ENCODE data around the gene ANKRD26. TPM values are rescaled to one million over a fixed set of nuclear protein-coding genes. Genes with fewer than 3 reads are reported as not detected.

ANKRD26 gene
- total and polyA plus RNA-seq, 4 donors = 0.81 to 5.9 (median 4.2) TPM

- no peaks in the 10 kb centered on the region for H3K27me3 ChIP-seq (ENCODE audit: control insufficient read depth in 4 of 4, insufficient read depth in 4 of 4, low read length in 3 of 4)
- TF ChIP-seq RAD21 (IDR thresholded peaks at IDR 0.05) (no peak), FOXA1 (IDR thresholded peaks at IDR 0.05) (no peak), MAX (IDR thresholded peaks at IDR 0.05) (no peak), GABPA (IDR thresholded peaks at IDR 0.05 in 1 of 2, conservative IDR thresholded peaks at IDR 0.05 in 1 of 2) (no peak), FOXA2 (IDR thresholded peaks at IDR 0.05) (no peak)
- peaks cover 0 to 6% (median 3%) of the 10 kb centered on the region in 4 donors for H3K36me3 ChIP-seq (ENCODE audit: control insufficient read depth in 4 of 4, insufficient read depth in 3 of 4, low read depth in 1 of 4, low read length in 3 of 4)
- no peak for DNase-seq (ENCODE audit: low spot score)
- 94% methylated on average over 5 of the region's 5 CpGs for WGBS
- H3K27ac ChIP-seq (ENCODE audit: low read depth in 1 of 2, low read length in 2 of 2) = no peak overlapping the region
- no peaks in the 10 kb centered on the region for H3K4me1 ChIP-seq (ENCODE audit: control insufficient read depth in 4 of 4, insufficient read depth in 4 of 4, low read length in 3 of 4)
- no peak overlapping the region for H3K4me3 ChIP-seq (ENCODE audit: low read depth in 1 of 3, low read length in 3 of 3)
- no peak overlapping the region for H3K9ac ChIP-seq (ENCODE audit: low read depth in 1 of 2, low read length in 2 of 2)
- no peaks in the 10 kb centered on the region for H3K9me3 ChIP-seq (ENCODE audit: control insufficient read depth in 4 of 4, low read length in 3 of 4)
Measured at GRCh38 chr10:27035163-27035562, 65.1 kb downstream of the ANKRD26 start.

GRCh38 chr10:27030060-27030459 is 70.2 kb downstream of the ANKRD26 start:
- no peaks in the 10 kb centered on the region for H3K4me1 ChIP-seq (ENCODE audit: control insufficient read depth in 4 of 4, insufficient read depth in 4 of 4, low read length in 3 of 4)
- H3K27ac ChIP-seq (ENCODE audit: low read depth in 1 of 2, low read length in 2 of 2) = no peak overlapping the region
- DNase-seq (ENCODE audit: low spot score) = no peak
- no peak overlapping the region for H3K9ac ChIP-seq (ENCODE audit: low read depth in 1 of 2, low read length in 2 of 2)
- H3K4me3 ChIP-seq (ENCODE audit: low read depth in 1 of 3, low read length in 3 of 3) = no peak overlapping the region
- no peak for TF ChIP-seq JUND (IDR thresholded peaks at IDR 0.05)
- H3K36me3 ChIP-seq (ENCODE audit: control insufficient read depth in 4 of 4, insufficient read depth in 3 of 4, low read depth in 1 of 4, low read length in 3 of 4) = peaks cover 2 to 13% (median 4%) of the 10 kb centered on the region in 4 donors
- no peaks in the 10 kb centered on the region for H3K9me3 ChIP-seq (ENCODE audit: control insufficient read depth in 4 of 4, low read length in 3 of 4)
- no peaks in the 10 kb centered on the region for H3K27me3 ChIP-seq (ENCODE audit: control insufficient read depth in 4 of 4, insufficient read depth in 4 of 4, low read length in 3 of 4)
- WGBS = 79% methylated on average over 2 of the region's 2 CpGs

- H3K9me3 ChIP-seq (ENCODE audit: control insufficient read depth in 4 of 4, low read length in 3 of 4) = no peaks in the 10 kb centered on the region
- no peak for DNase-seq (ENCODE audit: low spot score)
- no peaks in the 10 kb centered on the region for H3K4me1 ChIP-seq (ENCODE audit: control insufficient read depth in 4 of 4, insufficient read depth in 4 of 4, low read length in 3 of 4)
- H3K36me3 ChIP-seq (ENCODE audit: control insufficient read depth in 4 of 4, insufficient read depth in 3 of 4, low read depth in 1 of 4, low read length in 3 of 4) = peaks cover 0 to 16% (median 3%) of the 10 kb centered on the region in 4 donors
- no peak overlapping the region for H3K27ac ChIP-seq (ENCODE audit: low read depth in 1 of 2, low read length in 2 of 2)
- no peak overlapping the region for H3K4me3 ChIP-seq (ENCODE audit: low read depth in 1 of 3, low read length in 3 of 3)
- no peak overlapping the region for H3K9ac ChIP-seq (ENCODE audit: low read depth in 1 of 2, low read length in 2 of 2)
- TF ChIP-seq FOXA1 (IDR thresholded peaks at IDR 0.05) = no peak
- no peak for TF ChIP-seq CTCF (IDR thresholded peaks at IDR 0.05; ENCODE audit: low read depth, low read length, missing input control)
- TF ChIP-seq YY1 (IDR thresholded peaks at IDR 0.05) = no peak
- TF ChIP-seq HNF4G (IDR thresholded peaks at IDR 0.05) = no peak
- TF ChIP-seq SP1 (IDR thresholded peaks at IDR 0.05) = no peak
- TF ChIP-seq REST (IDR thresholded peaks at IDR 0.05) = no peak
- TF ChIP-seq HNF4A (conservative IDR thresholded peaks at IDR 0.05) = no peak
- no peak for TF ChIP-seq JUND (IDR thresholded peaks at IDR 0.05)
- TF ChIP-seq MAX (IDR thresholded peaks at IDR 0.05) = no peak
- no peak for TF ChIP-seq EGR1 (IDR thresholded peaks at IDR 0.05; ENCODE audit: low read depth in 2 of 2)
- TF ChIP-seq TAF1 (conservative IDR thresholded peaks at IDR 0.05) = no peak
- TF ChIP-seq FOXA2 (IDR thresholded peaks at IDR 0.05) = no peak
- TF ChIP-seq RAD21 (IDR thresholded peaks at IDR 0.05) = no peak
- TF ChIP-seq RXRA (IDR thresholded peaks at IDR 0.05) = no peak
- no peak for TF ChIP-seq NR2F2 (IDR thresholded peaks at IDR 0.05)
- TF ChIP-seq ZBTB33 (IDR thresholded peaks at IDR 0.05) = no peak
- no peak for TF ChIP-seq ATF3 (IDR thresholded peaks at IDR 0.05)
- no peak for TF ChIP-seq GABPA (IDR thresholded peaks at IDR 0.05 in 1 of 2, conservative IDR thresholded peaks at IDR 0.05 in 1 of 2)
- WGBS = 94% methylated on average over 2 of the region's 2 CpGs
- H3K27me3 ChIP-seq (ENCODE audit: control insufficient read depth in 4 of 4, insufficient read depth in 4 of 4, low read length in 3 of 4) = no peaks in the 10 kb centered on the region
Measured at GRCh38 chr10:27022048-27022447, 78.2 kb downstream of the ANKRD26 start.

All from liver (tissue), 9 donors.